ENCODE data around the gene HSPA13. TPM values are rescaled to one million over a fixed set of nuclear protein-coding genes. Genes with fewer than 3 reads are reported as not detected.
A peak's percentile ranks its signal among the peaks of the same experiment; 100 is the strongest.

HSPA13 gene
- total and polyA plus RNA-seq, 4 donors: 4.9 to 37.2 (median 13.2) TPM

GRCh38 chr21:14388282-14388681 lies 5.3 kb upstream of the HSPA13 start:
- H3K36me3 ChIP-seq (ENCODE audit: control insufficient read depth in 4 of 4, insufficient read depth in 3 of 4, low read depth in 1 of 4, low read length in 3 of 4): no peaks in the 10 kb centered on the region
- no peaks in the 10 kb centered on the region for H3K27me3 ChIP-seq (ENCODE audit: control insufficient read depth in 4 of 4, insufficient read depth in 4 of 4, low read length in 3 of 4)
- H3K9ac ChIP-seq (ENCODE audit: low read depth in 1 of 2, low read length in 2 of 2): no peak overlapping the region
- 87% methylated on average over 2 of the region's 2 CpGs for WGBS
- H3K27ac ChIP-seq (ENCODE audit: low read depth in 1 of 2, low read length in 2 of 2): no peak overlapping the region
- TF ChIP-seq HNF4A (conservative IDR thresholded peaks at IDR 0.05) (no peak), EGR1 (IDR thresholded peaks at IDR 0.05; ENCODE audit: low read depth in 2 of 2) (no peak), MAX (IDR thresholded peaks at IDR 0.05) (no peak), SP1 (IDR thresholded peaks at IDR 0.05) (no peak), REST (IDR thresholded peaks at IDR 0.05) (no peak), GABPA (IDR thresholded peaks at IDR 0.05 in 1 of 2, conservative IDR thresholded peaks at IDR 0.05 in 1 of 2) (no peak), JUND (IDR thresholded peaks at IDR 0.05) (no peak), FOXA2 (IDR thresholded peaks at IDR 0.05) (no peak), CTCF (IDR thresholded peaks at IDR 0.05; ENCODE audit: low read depth, low read length, missing input control) (no peak), RAD21 (IDR thresholded peaks at IDR 0.05) (no peak), ZBTB33 (IDR thresholded peaks at IDR 0.05) (no peak), RXRA (IDR thresholded peaks at IDR 0.05) (no peak), HNF4G (IDR thresholded peaks at IDR 0.05) (no peak), YY1 (IDR thresholded peaks at IDR 0.05) (no peak), ATF3 (IDR thresholded peaks at IDR 0.05) (no peak)
- DNase-seq (ENCODE audit: low spot score): no peak
- no peaks in the 10 kb centered on the region for H3K9me3 ChIP-seq (ENCODE audit: control insufficient read depth in 4 of 4, low read length in 3 of 4)
- H3K4me3 ChIP-seq (ENCODE audit: low read depth in 1 of 3, low read length in 3 of 3): no peak overlapping the region
- H3K4me1 ChIP-seq (ENCODE audit: control insufficient read depth in 4 of 4, insufficient read depth in 4 of 4, low read length in 3 of 4): peaks cover 0 to 7% (median 0%) of the 10 kb centered on the region in 4 donors

- no peak overlapping the region for H3K27ac ChIP-seq (ENCODE audit: low read depth in 1 of 2, low read length in 2 of 2)
- no peak for DNase-seq (ENCODE audit: low spot score)
- H3K9ac ChIP-seq (ENCODE audit: low read depth in 1 of 2, low read length in 2 of 2): peak overlapping the region in 1 of 2 donors; percentile 58
- no peak overlapping the region for H3K4me3 ChIP-seq (ENCODE audit: low read depth in 1 of 3, low read length in 3 of 3)
- no peaks in the 10 kb centered on the region for H3K36me3 ChIP-seq (ENCODE audit: control insufficient read depth in 4 of 4, insufficient read depth in 3 of 4, low read depth in 1 of 4, low read length in 3 of 4)
- H3K27me3 ChIP-seq (ENCODE audit: control insufficient read depth in 4 of 4, insufficient read depth in 4 of 4, low read length in 3 of 4): no peaks in the 10 kb centered on the region
- H3K4me1 ChIP-seq (ENCODE audit: control insufficient read depth in 4 of 4, insufficient read depth in 4 of 4, low read length in 3 of 4): peaks cover 4 to 27% (median 19%) of the 10 kb centered on the region in 4 donors
- H3K9me3 ChIP-seq (ENCODE audit: control insufficient read depth in 4 of 4, low read length in 3 of 4): no peaks in the 10 kb centered on the region
- WGBS: 92% methylated on average over 2 of the region's 2 CpGs
- TF ChIP-seq ZBTB33 (IDR thresholded peaks at IDR 0.05): no peak
- no peak for TF ChIP-seq NR2F2 (IDR thresholded peaks at IDR 0.05)
- no peak for TF ChIP-seq RXRA (IDR thresholded peaks at IDR 0.05)
These were observed 1.5 kb upstream of the HSPA13 start for GRCh38 chr21:14384453-14384852.

Data from liver (tissue), 9 donors.